NT2/D1 (cell line): ENCODE measurements around the gene CHRNB2.

Experiments used
- DNase-seq: peaks from one replicate; pipeline ENCODE4 v3.0.0-alpha.2; 2011; ENCODE audit warnings: low read depth, low spot score
- H3K27me3 ChIP-seq: 2 replicates; pipeline ENCODE4 v1.6.0; 2011; ENCODE audit warnings: mild to moderate bottlenecking; ENCODE audit not compliant: insufficient read length, insufficient read depth
- H3K36me3 ChIP-seq: 2 replicates; pipeline ENCODE4 v1.6.1; 2011; ENCODE audit warnings: mild to moderate bottlenecking, low read length, mixed read lengths; ENCODE audit not compliant: insufficient read depth, insufficient read length
- H3K4me1 ChIP-seq: 2 replicates; pipeline ENCODE4 v1.5.1; 2011; ENCODE audit not compliant: insufficient read depth, insufficient read length
- H3K4me3 ChIP-seq: 2 replicates; pipeline ENCODE4 v1.5.1; 2011; ENCODE audit warnings: low read depth; ENCODE audit not compliant: insufficient read length
- H3K9ac ChIP-seq: 2 replicates; pipeline ENCODE4 v1.6.0; 2011; ENCODE audit warnings: low read depth; ENCODE audit not compliant: insufficient read length
- H3K9me3 ChIP-seq: 2 replicates; pipeline ENCODE4 v1.5.1; 2011; ENCODE audit warnings: mild to moderate bottlenecking, low read length; ENCODE audit not compliant: insufficient read depth
- SUZ12 ChIP-seq: IDR thresholded peaks from 2 replicates; pipeline ENCODE4 v1.6.1; 2011; ENCODE audit not compliant: insufficient read length, insufficient read depth; ENCODE audit errors: extremely low read depth
- YY1 ChIP-seq: IDR thresholded peaks from 2 replicates; pipeline ENCODE4 v1.6.1; 2011; ENCODE audit not compliant: insufficient read length, insufficient read depth
- ZNF274 ChIP-seq: IDR thresholded peaks from 2 replicates; pipeline ENCODE4 v1.6.1; 2011; ENCODE audit warnings: mild to moderate bottlenecking, low read depth, low read length

CHRNB2 gene

DNA sequence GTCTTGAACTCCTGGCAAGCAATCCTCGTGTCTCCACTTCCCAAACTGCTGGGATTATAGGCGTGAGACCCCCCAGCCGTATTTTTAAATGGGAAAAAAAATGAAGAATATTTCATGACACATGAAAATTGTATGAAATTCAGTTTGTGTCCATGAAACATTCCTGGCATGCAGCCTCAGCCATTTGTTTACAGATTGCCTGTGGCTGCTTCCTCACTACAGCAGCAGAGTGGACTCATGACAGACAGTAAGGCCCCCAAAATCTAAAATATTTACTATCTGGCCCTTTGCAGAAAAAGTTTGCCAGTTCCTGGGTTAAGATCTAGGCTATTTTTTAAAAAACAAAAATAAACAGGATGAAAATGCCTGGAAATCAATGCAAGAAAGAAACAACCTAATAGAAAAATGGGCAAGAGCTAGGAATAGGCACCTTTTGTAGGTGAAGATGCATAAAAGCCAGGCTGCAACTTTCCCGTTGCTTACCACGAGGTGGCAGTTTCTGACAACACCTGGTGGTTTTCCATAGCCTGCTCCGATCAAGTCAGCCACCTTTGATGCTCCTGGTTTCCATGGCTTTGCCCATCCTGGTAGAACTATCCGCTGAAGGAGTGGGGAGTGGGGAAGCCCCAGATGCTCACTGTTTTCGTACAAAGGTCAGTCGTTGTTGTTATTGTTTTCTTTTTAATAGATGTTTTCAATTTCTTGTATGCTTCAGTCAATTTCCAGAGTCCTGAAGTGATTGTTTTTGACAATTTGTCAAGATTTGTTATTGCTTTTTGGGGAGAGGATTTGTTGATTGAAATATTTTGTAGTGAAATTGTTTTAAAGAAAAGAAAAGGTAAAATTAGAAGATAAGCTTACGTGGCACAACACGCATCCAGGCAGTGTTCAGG lies 33.4 kb upstream of the CHRNB2 start:
- Histone ChIP-seq H3K9ac (no peak overlapping the region), H3K36me3 (no peaks in the 10 kb centered on the region), H3K9me3 (peaks cover 23% of the 10 kb centered on the region; the same call in 1 of the 2 replicates), H3K4me3 (no peak overlapping the region), H3K27me3 (no peaks in the 10 kb centered on the region), H3K4me1 (no peaks in the 10 kb centered on the region)
- TF ChIP-seq YY1 = no peak
- no peak for TF ChIP-seq SUZ12
- TF ChIP-seq ZNF274 = no peak
- peak; percentile 65 for DNase-seq

DNA sequence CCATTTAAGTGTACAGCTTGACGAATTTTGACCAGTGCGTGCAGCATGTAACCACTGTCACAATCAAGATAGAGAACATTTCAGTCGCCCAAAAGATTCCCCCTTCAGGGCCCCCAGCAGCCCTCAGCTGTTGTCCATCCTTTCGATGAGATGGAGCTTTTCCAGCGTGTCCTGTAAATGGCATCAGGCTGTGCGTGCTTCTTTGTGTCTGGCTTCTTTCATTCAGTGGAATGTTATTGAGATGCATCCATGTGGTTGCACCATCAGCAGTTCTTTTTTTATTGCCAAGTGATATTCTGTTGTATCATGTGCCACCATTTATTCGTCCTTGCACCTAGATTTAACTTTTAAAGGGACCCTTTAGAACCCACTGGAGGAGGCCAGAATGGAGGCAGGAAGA lies 31.0 kb upstream of the CHRNB2 start:
- Histone ChIP-seq H3K36me3 (no peaks in the 10 kb centered on the region), H3K9me3 (peaks cover 20% of the 10 kb centered on the region; the same call in 1 of the 2 replicates), H3K4me3 (no peak overlapping the region), H3K9ac (no peak overlapping the region), H3K4me1 (peaks cover 1% of the 10 kb centered on the region), H3K27me3 (no peaks in the 10 kb centered on the region)
- no peak for TF ChIP-seq ZNF274
- no peak for TF ChIP-seq YY1
- no peak for TF ChIP-seq SUZ12
- no peak for DNase-seq

DNA sequence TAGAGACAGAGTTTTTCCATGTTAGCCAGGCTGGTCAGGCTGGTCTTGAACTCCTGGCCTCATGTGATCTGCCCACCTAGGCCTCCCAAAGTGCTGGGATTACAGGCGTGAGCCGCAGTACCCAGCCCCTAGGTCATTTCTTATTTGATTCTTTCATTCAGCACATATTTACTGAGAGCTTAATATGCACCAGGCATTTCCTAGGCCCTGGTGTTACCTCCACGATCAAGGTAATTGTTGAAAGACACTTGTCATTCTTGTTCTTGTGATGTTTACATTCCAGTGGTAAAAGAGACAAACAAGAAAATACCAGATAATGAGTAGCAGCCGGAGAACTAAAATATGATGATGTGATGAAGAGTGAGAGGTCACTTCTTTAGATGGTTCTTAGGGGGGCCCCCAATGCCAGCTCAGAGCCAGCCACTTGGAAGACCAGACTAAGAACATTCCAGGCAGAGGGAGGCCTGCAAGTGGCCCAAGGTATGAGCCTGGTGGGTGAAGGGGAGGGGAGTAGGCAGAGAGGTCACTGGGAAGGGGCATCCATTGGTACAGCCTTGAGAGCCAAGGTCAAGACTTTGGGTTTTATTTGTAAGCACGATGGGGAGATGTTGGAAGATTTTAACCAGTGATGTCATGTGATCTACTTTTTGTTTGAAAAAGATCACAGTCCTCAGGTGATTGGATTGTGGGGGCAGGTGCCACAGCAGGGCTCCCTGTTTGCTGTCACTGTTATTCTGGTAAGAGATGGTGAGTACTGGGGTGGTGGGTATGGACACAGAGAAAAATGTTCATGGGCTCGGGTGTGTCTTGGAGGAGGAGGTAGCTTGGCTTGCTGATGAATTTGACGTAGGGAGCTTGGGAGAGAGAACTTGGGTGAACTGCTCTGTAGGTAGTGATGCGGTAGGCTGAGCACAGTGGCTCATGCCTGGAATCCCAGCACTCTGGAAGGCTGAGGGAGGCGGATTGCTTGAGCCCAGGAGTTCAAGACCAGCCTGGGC lies 27.8 kb upstream of the CHRNB2 start:
- no peaks in the 10 kb centered on the region for H3K9me3 ChIP-seq
- no peak for DNase-seq
- no peak overlapping the region for H3K4me3 ChIP-seq
- peaks cover 1% of the 10 kb centered on the region for H3K4me1 ChIP-seq
- TF ChIP-seq SUZ12 (no peak), YY1 (no peak)
- no peaks in the 10 kb centered on the region for H3K27me3 ChIP-seq
- H3K9ac ChIP-seq = no peak overlapping the region
- H3K36me3 ChIP-seq = no peaks in the 10 kb centered on the region

DNA sequence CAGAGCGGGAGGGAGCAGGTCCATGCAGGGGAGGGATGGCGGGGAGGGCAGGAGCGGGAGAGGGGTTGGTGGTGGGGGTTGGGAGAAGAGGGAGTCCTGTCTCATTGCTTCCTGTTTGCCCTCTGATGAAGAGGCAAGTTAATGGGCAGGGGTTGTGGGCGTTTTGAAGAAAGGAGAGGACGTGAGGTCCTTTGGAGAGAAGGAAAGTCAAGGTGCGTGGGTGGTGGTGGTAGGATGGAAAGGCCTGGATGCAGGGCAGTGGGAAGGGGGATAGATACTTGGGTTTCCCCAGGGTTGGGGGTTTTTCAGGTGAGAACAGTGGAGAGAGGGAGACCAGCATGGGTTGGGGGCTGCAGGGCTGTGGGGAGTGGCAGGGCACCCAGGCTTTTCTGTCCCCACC lies 26.3 kb upstream of the CHRNB2 start:
- H3K9me3 ChIP-seq = no peaks in the 10 kb centered on the region
- H3K27me3 ChIP-seq = no peaks in the 10 kb centered on the region
- TF ChIP-seq YY1 (no peak), ZNF274 (no peak), SUZ12 (no peak)
- no peak overlapping the region for H3K9ac ChIP-seq
- H3K36me3 ChIP-seq = no peaks in the 10 kb centered on the region
- no peak for DNase-seq
- H3K4me3 ChIP-seq = no peak overlapping the region
- H3K4me1 ChIP-seq = peaks cover 1% of the 10 kb centered on the region

DNA sequence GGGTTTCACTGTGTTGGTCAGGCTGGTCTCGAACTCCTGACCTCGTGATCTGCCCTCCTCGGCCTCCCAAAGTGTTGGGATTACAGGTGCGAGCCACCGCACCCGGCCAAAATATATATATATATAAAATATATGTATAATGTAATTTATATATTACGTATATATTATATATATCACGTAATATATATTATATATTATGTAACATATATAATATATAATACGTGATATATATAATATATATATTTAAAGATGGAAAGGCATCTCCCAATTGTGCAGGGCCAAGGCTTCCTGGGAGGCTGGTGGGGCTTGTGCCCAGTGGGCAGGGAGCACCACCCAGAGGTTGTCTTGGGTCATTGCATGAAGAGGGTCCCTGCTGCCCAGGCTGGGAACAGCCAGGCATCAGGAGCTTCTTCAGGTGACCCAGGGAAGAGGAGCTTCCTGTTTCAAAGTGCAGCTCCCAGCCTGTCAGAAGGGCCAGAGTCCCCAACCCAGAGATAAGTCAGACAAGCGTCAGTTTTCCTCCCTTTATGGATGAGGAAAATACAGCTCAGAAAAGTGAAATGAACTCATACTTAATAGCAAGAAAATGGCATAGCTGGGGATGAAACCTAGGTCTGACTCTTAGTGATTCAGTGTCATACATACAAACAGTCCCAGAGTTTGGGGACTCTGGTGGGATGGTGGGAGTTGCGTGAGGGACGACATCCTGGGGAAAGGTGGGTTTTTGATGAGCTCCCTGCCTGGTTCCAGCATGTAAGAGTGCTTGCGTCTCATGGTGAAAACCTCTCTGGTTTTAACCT lies 21.1 kb upstream of the CHRNB2 start:
- H3K36me3 ChIP-seq = peaks cover 35% of the 10 kb centered on the region
- H3K9me3 ChIP-seq = no peaks in the 10 kb centered on the region
- TF ChIP-seq SUZ12 (no peak), YY1 (no peak), ZNF274 (no peak)
- H3K9ac ChIP-seq = no peak overlapping the region
- DNase-seq = peak; percentile 86
- H3K27me3 ChIP-seq = no peaks in the 10 kb centered on the region
- no peak overlapping the region for H3K4me3 ChIP-seq
- H3K4me1 ChIP-seq = peaks cover 2% of the 10 kb centered on the region

DNA sequence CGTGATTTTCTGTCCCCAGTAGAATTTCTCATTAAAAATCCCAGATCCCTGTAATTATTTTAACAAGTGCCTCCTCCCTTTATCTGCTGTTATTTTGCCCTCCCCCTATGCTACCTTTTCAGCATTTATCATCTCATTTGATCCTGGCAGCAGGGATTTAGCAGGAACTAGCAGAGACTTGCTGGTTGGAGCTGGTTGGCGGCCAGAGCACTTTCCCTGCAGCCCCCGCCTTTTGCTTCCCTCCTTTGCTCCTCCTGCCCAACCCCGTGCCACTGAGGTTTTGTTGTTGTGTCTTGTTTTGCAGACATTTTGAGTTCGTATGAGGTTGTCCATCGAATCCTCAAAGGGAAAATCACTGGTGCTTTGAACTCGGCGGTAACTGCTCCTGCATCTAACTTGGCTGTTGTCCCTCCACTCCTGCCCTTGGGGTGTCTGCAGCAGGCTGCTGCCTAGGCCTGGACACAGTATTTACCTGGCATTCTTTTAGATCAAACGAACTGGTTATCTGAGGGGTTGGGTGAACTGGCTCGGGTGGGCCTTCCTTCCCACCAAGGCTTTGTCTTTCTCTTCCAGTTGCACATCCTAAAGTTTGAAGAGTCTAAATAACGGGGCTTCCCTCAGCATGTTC lies 20.4 kb upstream of the CHRNB2 start:
- TF ChIP-seq ZNF274 (no peak), YY1 (no peak), SUZ12 (no peak)
- Histone ChIP-seq H3K9ac (peak overlapping the region; percentile 11), H3K27me3 (no peaks in the 10 kb centered on the region), H3K36me3 (peaks cover 43% of the 10 kb centered on the region), H3K4me1 (peaks cover 2% of the 10 kb centered on the region), H3K4me3 (no peak overlapping the region), H3K9me3 (no peaks in the 10 kb centered on the region)
- no peak for DNase-seq
